Activated CD4-positive, CD25-positive, alpha-beta regulatory T cell treated with anti-CD3 and anti-CD28 coated beads, Interleukin-2, amount 50 U/mL, for 16 hours (primary cell): ENCODE results near the gene KRT16.
"Not testable (repeated sequence)": the region's sequence is repeated elsewhere in the genome, so short reads cannot be mapped to it uniquely, and the experiment has no call there.

Source experiments
- DNase-seq: peaks from one replicate; pipeline ENCODE4 v3.0.0-alpha.2; 2020; ENCODE audit warnings: low read depth, low spot score

KRT16 gene

GRCh38 chr17:41615454-41615853, 2.9 kb upstream of the KRT16 start:
- DNase-seq: no peak

- DNase-seq: not testable (repeated sequence)
Measured at GRCh38 chr17:41614767-41615166, 2.2 kb upstream of the KRT16 start.

DNA sequence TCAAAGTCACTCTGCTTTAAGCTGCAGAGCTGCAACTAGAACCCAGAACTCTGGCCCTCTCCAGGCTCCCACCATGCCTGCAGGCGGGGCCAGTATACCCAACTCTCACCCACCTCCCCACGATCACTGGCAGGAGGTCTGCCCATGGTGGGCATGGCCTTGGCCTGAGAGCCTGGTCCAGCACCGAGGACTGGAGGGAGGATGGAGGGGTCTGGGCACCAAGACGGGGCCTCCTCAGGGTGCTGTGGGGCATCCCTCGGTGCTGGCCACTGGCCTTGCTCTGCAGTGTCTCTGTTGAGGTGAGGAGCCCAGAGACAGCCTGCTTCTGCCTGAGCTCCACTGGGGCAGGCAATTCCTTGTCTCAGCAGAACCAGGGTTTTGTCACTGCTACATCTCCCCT, 1.5 kb upstream of the KRT16 start:
- no peak for DNase-seq

GRCh38 chr17:41613277-41614082, 913 bp upstream of the KRT16 start:
- DNase-seq: no peak

DNA sequence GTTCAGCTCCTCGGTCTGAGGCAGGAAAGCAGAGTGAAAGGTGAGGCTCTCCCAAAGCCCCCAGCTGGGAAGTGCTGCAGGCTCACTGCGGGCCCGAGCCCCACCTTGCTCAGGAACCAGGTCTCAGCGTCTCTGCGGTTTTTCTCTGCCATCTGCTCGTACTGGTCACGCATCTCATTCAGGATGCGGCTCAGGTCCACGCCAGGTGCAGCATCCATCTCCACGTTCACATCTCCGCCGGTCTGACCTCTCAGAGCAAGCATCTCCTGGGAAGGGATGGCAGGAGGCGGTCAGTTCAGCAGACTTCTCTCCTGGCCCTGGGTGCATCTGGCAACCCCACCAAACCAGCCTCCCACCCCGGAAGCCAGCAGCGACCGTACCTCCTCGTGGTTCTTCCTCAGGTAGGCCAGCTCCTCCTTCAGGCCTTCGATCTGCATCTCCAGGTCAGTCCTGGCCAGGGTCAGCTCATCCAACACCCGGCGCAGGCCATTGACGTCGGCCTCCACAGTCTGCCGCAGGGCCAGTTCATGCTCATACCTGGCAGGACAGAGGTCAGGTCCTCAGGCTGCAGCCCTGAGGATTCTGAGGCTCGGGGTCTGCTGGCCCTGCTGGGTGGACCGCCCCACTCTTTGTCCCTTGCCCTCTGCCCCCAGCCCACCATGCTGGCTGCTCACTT, 1.5 kb downstream of the KRT16 start:
- DNase-seq: no peak

GRCh38 chr17:41610061-41610517, 2.5 kb downstream of the KRT16 start:
- not testable (repeated sequence) for DNase-seq

GRCh38 chr17:41606930-41607329, 5.6 kb downstream of the KRT16 start:
- DNase-seq: not testable (repeated sequence)

- DNase-seq: no peak
Measured at GRCh38 chr17:41602524-41602923, 10.0 kb downstream of the KRT16 start.

DNA sequence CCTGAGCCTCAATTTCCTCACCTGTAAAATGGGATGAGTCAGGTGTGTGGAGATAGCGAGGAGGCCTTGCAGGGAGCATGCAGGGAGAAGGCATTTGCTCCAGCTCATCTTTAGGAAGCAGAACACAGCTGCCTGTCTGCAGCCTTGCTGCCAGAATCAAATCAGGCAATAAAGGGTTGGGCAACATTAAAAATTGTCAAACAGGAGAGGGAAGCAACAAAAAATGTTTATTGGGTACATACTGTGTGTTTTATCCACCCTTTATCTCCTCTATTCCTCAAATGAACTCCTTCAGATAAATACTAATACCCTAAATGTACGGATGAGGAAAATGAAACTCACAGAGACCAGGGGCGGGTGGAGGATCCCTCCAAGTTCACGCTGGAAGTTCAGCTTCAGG, 12.2 kb downstream of the KRT16 start:
- DNase-seq: no peak

DNA sequence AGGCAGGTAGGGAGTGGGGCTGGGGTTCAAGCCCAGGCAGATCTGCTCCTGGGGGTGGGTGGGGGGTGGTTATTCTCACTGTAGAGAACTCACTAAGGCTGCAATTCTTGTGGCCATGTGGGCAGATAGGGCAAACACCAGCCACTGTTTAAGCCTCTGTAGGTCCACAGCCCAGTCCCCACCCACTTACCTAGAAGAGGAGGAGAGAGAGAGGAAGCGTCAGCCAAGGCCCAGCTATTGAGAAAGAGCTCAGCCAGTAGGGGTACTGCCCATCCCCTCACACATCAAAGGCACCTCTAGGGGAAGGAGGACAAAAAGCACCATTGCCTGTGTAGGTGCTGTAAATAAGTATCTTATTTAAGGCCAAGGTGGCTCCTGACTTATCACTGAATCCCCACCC, 12.9 kb downstream of the KRT16 start:
- DNase-seq: no peak

DNA sequence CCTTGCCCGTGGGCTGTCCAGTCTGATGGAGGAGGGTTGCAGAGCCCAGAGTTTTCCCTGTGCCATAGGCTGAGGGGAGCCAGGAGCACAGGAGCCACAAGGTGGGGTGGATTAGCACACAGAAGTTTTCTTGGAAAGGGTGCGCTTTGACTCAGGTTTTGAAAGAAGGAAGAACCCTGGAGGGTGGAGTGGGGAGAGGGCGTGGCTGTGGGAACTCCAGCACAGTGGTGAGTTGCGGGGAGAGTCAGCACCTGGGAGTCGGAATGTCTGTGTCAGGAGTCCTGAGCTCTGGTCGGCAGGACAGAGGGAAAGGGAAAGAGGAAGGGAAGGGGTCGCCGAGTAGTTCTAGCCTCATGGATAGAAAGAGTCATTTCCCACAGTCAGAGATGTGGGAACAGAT, 17.0 kb downstream of the KRT16 start:
- DNase-seq: no peak

- DNase-seq: no peak
Measured at GRCh38 chr17:41594363-41594915, 18.1 kb downstream of the KRT16 start.

- no peak for DNase-seq
Measured at GRCh38 chr17:41593306-41593981, 19.1 kb downstream of the KRT16 start.

GRCh38 chr17:41592601-41593305, 19.8 kb downstream of the KRT16 start:
- DNase-seq: no peak

DNA sequence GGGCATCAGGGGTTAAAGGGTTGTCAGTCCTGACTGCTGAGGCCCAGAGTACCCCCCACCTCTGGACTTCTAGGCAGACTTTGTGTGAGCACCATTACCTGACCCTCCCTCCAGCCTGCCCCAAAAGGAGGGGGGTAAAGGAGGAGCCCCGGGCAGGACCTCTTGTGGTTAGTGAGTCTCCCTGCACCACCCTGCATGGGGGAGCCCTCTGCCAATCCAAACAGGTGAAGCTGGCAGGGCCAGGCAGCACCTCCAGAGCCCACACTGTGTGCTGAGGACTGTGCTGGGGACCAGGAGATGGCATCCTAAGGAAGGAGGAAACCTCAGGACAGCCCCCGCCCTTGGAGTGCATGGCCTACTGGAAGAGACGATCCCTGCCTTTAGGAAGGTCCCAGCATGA, 23.3 kb downstream of the KRT16 start:
- DNase-seq: no peak

DNA sequence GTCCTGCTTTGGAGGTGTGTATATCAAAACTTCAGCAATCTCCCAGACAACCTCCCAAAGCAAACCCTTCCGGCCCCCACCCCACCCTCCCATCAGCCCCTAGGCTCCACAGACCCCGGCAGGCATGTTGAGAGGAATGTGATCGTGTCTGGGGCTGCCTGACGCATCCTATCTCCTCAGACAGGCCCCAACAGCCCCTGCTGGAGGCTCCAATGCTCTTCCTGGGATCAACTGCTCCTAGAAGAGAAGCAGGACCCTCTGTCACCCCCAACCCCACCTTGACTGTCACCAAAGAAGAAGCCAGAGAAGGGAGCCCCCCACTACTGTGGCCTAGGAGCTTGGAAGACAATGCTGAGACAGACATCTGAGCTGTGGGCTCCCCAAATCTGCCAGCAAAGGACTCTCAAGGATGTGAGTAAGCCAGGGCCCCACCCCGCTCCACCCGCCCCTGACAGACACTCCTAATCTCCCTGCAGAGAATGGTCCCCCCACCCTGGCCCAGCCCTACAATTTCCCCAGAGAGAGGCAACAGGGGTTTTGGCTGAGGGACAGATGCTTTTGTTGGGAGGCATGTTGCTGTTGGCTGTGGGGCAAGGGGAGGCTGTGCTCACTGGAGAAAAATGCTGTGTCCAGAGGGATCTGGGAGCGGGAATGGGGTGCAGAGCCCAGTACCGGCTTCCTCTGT, 24.3 kb downstream of the KRT16 start:
- no peak for DNase-seq

DNA sequence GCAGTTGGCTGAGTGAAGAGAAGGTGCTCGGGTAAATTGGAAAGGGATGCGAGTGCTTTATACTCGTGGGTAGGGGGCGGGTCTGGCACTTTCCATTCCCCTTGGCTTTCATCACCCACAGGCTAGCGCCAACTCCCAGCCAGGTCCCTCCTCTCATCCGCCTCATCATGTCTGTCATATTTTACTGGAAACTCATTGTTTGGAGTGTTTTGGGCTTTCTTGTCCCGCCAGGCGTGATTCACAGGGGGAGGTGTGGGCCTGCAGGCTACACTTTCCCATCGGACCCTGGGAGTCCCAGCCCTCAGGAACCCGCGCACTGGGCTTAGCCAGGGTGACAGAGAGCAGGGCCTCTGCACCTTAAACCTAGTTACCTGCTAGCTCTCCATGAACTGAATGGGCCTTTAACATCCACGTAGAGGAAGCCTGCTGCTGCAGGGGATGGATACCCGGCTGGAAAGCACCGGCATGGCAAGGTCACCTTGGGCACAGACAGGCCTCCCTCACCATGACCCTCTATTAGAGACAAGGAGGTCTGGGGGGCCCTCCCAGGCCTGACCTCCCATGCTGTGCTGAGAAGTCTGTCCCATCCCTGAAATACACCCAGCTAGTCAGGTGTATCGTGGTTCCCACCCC, 25.6 kb downstream of the KRT16 start, which contains the start of gene KRT14:
Gene KRT14 (minus strand): TSS at position 33 of the 633 bp plus-strand sequence. CDS start 61 bp downstream, outside the sequence.
- DNase-seq: no peak

DNA sequence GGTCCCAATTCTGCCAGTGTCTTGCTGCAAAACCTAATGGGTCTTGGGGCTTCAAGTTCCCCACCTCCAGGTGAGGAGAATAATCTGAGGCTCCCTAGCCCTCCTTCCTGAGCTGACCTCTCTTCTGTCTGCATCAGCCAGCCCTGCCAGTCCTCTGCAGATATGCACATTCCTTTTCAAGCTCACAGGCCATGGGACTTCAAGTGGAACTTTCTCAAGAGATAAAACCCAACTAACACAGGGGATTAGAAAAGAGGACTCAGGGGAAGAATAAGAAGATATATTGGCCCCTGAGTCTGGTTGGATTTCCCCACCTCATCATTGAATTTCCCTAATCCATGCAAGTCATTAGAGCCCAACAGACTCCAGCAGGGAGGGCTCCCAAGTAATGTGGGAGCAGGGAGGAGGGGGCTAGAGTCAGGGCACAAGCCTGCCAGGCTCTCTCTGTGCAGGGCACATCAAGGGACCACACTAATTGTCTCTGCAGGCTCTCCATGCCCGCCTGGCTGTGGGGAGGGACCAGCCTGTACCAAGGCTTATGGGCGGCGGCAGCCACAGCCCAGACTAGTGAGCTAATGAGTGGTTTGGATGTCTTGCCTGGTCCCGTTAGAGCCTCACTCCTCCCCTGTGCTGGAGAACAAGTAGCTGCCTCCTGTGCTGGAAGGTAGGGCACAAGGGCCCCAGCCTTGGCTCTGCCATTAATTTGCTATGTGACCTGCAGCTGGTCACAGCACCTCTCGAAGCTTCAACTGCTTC, 27.1 kb downstream of the KRT16 start:
- no peak for DNase-seq

- DNase-seq: not testable (repeated sequence)
Measured at GRCh38 chr17:41584331-41584927, 28.1 kb downstream of the KRT16 start.
